Stomach smooth muscle (tissue), 2 donors: Measurements from ENCODE around the gene UBE2E1.
"Not testable (repeated sequence)": the region's sequence is repeated elsewhere in the genome, so short reads cannot be mapped to it uniquely, and the experiment has no call there.

Experiments
- H3K27ac ChIP-seq: one replicate; pipeline ENCODE4 v1.7.0; 2013; ENCODE audit warnings: mild to moderate bottlenecking, low read length, inconsistent platforms
- H3K27me3 ChIP-seq, 2 donors: one replicate each; pipeline ENCODE4 v1.7.0; 2013; ENCODE audit warnings: low read length in 2 of 2; ENCODE audit not compliant: insufficient read depth in 2 of 2, control insufficient read depth in 1 of 2
- H3K36me3 ChIP-seq, 2 donors: one replicate each; pipeline ENCODE4 v1.7.0; 2013; ENCODE audit warnings: low read length in 2 of 2; ENCODE audit not compliant: control insufficient read depth in 2 of 2, insufficient read depth in 2 of 2
- H3K4me1 ChIP-seq: one replicate; pipeline ENCODE4 v1.7.0; 2013; ENCODE audit warnings: low read length; ENCODE audit not compliant: control insufficient read depth, insufficient read depth
- H3K4me3 ChIP-seq, 2 donors: one replicate each; pipeline ENCODE4 v1.7.0; 2013; ENCODE audit warnings: low read length in 2 of 2
- H3K9ac ChIP-seq, 2 donors: one replicate each; pipeline ENCODE4 v1.7.0; 2013; ENCODE audit warnings: low read length in 2 of 2, mild to moderate bottlenecking in 1 of 2
- H3K9me3 ChIP-seq, 2 donors: one replicate each; pipeline ENCODE4 v1.7.0; 2013; ENCODE audit warnings: low read length in 2 of 2; ENCODE audit not compliant: control insufficient read depth in 2 of 2
- donor health status: healthy.
- donor health status: Pancreatic carcinoma.

The UBE2E1 gene

DNA sequence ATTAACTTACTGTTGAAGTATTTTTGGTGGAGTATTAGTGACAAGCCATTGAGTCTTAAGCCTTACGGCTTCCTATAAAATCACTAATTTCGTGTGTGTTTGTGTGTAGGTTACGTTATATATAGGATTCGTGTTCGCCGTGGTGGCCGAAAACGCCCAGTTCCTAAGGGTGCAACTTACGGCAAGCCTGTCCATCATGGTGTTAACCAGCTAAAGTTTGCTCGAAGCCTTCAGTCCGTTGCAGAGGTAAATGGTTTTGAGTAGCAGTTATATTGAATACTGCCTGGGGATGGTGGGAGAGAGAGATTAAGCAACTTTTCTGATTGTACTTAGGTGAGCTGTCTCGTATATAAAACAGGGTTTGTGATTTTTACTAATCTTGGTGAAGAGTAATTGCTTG lies 112.6 kb downstream of the UBE2E1 start:
- peak overlapping the region; percentile 95 to 99 for H3K9ac ChIP-seq
- not testable (repeated sequence) for H3K27me3 ChIP-seq, H3K9me3 ChIP-seq
- peaks cover 14% of the 10 kb centered on the region for H3K4me1 ChIP-seq
- H3K4me3 ChIP-seq: peak overlapping the region; percentile 95 to 98
- H3K36me3 ChIP-seq: peaks cover 8 to 21% of the 10 kb centered on the region in 2 donors
- H3K27ac ChIP-seq: peak overlapping the region; percentile 92

DNA sequence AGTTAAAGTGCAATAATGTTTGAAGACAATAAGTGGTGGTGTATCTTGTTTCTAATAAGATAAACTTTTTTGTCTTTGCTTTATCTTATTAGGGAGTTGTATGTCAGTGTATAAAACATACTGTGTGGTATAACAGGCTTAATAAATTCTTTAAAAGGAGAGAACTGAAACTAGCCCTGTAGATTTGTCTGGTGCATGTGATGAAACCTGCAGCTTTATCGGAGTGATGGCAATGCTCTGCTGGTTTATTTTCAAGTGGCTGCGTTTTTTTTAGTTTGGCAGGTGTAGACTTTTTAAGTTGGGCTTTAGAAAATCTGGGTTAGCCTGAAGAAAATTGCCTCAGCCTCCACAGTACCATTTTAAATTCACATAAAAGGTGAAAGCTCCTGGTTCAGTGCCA lies 113.9 kb downstream of the UBE2E1 start:
- Histone ChIP-seq H3K27ac (no peak overlapping the region), H3K36me3 (peaks cover 8 to 21% of the 10 kb centered on the region in 2 donors), H3K9me3 (no peaks in the 10 kb centered on the region), H3K9ac (no peak overlapping the region), H3K27me3 (no peaks in the 10 kb centered on the region), H3K4me3 (no peak overlapping the region), H3K4me1 (peaks cover 14% of the 10 kb centered on the region)

DNA sequence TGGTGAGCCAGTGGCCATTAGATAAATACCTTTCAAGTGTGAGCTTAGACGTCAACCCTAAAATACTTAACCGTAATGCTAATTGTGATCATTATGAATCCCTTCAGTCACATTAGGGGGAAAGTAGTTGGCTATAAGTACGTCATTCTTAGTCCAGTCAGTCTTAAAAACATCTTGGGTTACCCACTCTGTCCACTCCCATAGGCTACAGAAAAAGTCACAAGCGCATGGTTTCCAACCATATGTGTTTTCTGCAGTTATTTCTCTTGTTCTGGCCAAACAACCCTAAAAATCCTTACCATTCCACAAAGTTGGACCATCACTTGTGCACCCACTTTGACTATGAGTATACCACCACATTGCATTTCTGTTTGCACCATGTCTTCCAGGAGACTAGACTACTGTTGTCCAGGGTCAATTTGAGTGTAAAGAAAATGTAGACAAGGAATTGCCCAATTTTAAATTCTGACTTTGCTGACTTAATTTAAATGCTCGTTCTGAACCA lies 114.4 kb downstream of the UBE2E1 start:
- H3K36me3 ChIP-seq: peaks cover 8 to 21% of the 10 kb centered on the region in 2 donors
- H3K27me3 ChIP-seq: no peaks in the 10 kb centered on the region
- H3K9me3 ChIP-seq: no peaks in the 10 kb centered on the region
- H3K27ac ChIP-seq: no peak overlapping the region
- no peak overlapping the region for H3K9ac ChIP-seq
- H3K4me1 ChIP-seq: peaks cover 14% of the 10 kb centered on the region
- H3K4me3 ChIP-seq: no peak overlapping the region

DNA sequence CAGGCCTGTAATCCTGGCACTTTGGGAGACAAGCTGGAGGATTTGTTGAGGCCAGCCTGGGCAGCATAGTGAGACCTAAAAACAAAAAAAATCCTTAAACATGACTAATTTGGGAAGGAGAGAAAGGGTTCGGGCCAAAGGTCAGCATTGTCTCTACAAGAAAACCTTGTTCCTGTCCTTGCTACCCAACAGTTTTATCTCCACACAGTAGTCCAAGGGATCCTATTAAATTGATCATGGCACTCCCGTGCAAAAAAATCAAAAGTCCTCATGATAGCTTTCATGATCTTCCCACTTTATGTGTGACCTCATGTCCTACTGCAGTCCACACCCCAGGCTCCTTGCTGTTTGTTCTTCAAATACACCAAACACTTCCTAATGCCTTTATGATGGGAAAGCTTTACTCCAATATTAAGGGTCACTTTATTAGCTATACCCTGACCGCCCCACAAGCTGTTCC lies 115.3 kb downstream of the UBE2E1 start:
- Histone ChIP-seq H3K27ac (no peak overlapping the region), H3K9me3 (no peaks in the 10 kb centered on the region), H3K27me3 (no peaks in the 10 kb centered on the region), H3K4me1 (peaks cover 14% of the 10 kb centered on the region), H3K36me3 (peaks cover 8 to 21% of the 10 kb centered on the region in 2 donors), H3K9ac (no peak overlapping the region), H3K4me3 (no peak overlapping the region)

DNA sequence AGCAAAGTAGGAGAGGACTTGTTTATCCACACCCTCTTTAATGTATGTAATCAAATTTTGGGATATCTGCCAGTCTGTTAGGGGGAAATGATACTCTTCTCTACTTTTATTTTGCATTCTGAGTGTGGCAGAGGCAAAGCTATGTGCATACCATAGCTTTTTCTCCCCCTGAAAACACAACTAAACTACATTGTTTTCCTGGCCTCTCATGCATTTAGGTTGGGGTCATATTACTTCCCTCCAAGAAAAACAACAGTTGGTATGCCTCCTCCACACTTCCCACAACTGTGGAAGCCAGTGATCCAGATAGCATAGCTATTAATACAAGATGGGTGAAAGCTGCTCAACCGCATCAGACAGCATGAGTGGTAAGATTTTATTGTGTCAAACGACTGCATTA lies 118.0 kb downstream of the UBE2E1 start:
- no peak overlapping the region for H3K9ac ChIP-seq
- H3K27me3 ChIP-seq: no peaks in the 10 kb centered on the region
- peaks cover 7 to 17% of the 10 kb centered on the region in 2 donors for H3K36me3 ChIP-seq
- H3K4me3 ChIP-seq: no peak overlapping the region
- H3K9me3 ChIP-seq: no peaks in the 10 kb centered on the region
- H3K4me1 ChIP-seq: peaks cover 6% of the 10 kb centered on the region
- no peak overlapping the region for H3K27ac ChIP-seq

DNA sequence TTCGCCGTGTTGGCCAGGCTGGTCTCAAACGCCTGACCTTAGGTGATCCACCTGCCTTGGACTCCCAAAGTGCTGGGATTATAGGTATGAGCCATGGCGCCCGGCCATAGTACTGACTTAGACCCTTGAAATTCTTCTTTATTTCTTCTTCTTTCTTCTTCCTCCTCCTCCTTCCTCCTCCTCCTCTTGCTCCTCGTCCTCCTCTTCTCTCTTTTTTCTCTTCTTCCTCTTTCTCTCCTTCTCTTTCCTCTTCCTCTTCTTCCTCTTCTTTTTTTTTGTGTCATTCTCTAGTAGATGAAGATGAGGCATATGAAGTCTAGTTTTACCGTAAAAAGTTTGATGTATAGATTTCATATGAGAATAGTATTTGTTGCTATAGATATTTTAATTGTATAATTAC lies 120.5 kb downstream of the UBE2E1 start:
- no peaks in the 10 kb centered on the region for H3K4me1 ChIP-seq
- H3K4me3 ChIP-seq: no peak overlapping the region
- H3K9me3 ChIP-seq: no peaks in the 10 kb centered on the region
- no peaks in the 10 kb centered on the region for H3K27me3 ChIP-seq
- no peak overlapping the region for H3K9ac ChIP-seq
- peaks cover 0 to 6% of the 10 kb centered on the region in 2 donors for H3K36me3 ChIP-seq
- H3K27ac ChIP-seq: no peak overlapping the region

DNA sequence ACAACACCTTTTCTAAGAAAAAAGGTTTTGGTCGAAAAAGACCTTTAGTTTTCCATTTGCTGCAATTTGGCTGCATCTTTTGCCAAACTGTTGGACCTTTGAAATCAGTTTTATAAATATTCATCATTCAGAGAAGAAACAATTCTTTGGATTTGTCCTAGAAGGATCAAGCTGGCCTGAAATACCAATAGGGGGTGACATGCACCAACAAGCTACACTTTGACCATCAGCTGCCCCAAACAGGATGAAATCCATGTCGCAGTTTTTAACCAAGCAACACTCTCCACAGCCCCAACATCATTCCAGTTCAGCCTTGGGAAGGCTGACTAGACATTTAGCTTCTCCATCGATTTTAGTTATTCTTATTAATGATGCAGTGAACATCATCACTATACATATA lies 121.0 kb downstream of the UBE2E1 start:
- Histone ChIP-seq H3K4me1 (no peaks in the 10 kb centered on the region), H3K27ac (no peak overlapping the region), H3K36me3 (peaks cover 0 to 6% of the 10 kb centered on the region in 2 donors), H3K9ac (no peak overlapping the region), H3K9me3 (no peaks in the 10 kb centered on the region), H3K4me3 (no peak overlapping the region), H3K27me3 (no peaks in the 10 kb centered on the region)

DNA sequence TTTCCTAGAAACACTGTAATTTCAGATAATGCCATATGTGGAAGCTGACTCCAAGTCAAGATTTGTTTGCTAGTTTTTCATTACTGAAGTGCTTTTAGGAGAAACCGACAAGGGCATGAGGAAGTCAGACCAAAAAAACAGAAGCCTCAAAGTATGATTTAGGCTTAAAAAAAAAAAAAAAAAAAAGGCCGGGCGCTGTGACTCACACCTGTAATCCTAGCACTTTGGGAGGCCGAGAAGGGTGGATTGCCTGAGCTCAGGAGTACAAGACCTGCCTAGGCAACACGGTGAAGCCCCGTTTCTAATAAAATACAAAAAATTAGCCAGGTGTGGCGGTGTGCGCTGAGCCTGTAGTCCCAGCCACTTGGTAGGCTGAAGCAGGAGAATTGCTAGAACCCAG lies 122.8 kb downstream of the UBE2E1 start:
- H3K36me3 ChIP-seq: no peaks in the 10 kb centered on the region

DNA sequence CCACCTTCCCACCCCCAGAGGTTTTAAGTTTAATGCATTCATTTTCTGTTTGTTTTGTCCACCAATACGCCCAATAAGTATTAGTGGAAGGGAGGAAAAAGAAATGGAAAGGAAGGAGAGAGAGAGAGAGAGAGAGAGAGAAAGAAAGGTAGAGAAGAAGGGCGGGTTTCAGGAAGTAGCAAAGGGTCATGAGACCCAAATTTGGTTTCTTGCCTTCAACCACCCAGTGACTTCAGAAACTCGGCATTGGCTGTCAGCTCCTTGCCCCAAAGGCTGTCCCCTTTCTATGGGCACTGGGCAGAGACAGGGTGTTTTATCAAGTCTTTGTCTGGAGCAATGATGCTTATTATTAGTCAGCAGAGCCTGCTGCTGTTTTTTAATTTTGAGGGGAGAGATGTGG lies 125.8 kb downstream of the UBE2E1 start:
- Histone ChIP-seq H3K9ac (no peak overlapping the region), H3K4me3 (no peak overlapping the region), H3K36me3 (no peaks in the 10 kb centered on the region), H3K4me1 (no peaks in the 10 kb centered on the region), H3K27me3 (no peaks in the 10 kb centered on the region), H3K27ac (no peak overlapping the region), H3K9me3 (no peaks in the 10 kb centered on the region)

More for the DNA sequence above, 122.8 kb downstream of the UBE2E1 start:
- H3K4me1 ChIP-seq: no peaks in the 10 kb centered on the region
- H3K27ac ChIP-seq: no peak overlapping the region
- no peaks in the 10 kb centered on the region for H3K27me3 ChIP-seq
- no peak overlapping the region for H3K9ac ChIP-seq
- H3K9me3 ChIP-seq: no peaks in the 10 kb centered on the region
- H3K4me3 ChIP-seq: no peak overlapping the region

DNA sequence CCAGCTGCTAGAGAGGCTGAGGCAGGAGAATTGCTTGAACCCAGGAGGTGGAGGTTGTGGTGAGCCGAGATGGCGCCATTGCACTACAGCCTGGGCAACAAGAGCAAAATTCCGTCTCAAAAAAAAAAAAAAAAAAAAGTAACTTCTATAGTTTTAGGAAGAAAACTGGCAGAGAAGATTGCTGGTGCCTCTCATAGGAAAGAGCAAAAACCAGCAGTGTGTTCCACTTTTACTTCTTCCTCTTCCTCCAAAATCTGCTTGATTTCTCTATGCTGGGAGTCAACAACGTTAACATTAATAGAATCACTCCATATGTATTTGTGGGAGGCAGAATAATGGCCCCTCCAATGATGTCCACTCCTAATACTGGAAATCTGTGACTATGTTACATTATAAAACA lies 126.8 kb downstream of the UBE2E1 start:
- Histone ChIP-seq H3K36me3 (no peaks in the 10 kb centered on the region), H3K9me3 (no peaks in the 10 kb centered on the region), H3K27ac (no peak overlapping the region), H3K4me3 (no peak overlapping the region), H3K27me3 (no peaks in the 10 kb centered on the region), H3K9ac (no peak overlapping the region), H3K4me1 (no peaks in the 10 kb centered on the region)

DNA sequence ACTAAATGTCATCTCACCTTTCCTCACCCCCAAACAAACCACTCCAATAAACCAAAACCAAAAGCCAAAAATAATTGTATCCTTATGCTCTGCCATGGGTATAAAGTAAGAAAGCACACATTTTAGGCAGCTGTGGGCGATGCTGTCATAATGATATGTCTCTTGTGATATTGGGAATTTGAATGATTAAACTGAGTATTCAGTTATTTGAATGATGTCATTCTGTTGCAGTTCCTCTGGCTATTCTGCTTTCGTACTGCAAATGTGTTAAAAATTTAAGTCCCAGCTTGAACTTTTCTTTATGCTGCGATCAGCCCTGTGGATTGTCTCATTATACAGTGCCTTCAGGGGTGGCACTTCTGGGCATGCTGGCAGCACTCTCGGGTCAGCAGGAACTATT lies 128.5 kb downstream of the UBE2E1 start:
- Histone ChIP-seq H3K9me3 (no peaks in the 10 kb centered on the region), H3K9ac (no peak overlapping the region), H3K4me1 (no peaks in the 10 kb centered on the region), H3K27me3 (no peaks in the 10 kb centered on the region), H3K27ac (no peak overlapping the region), H3K4me3 (no peak overlapping the region), H3K36me3 (no peaks in the 10 kb centered on the region)
